GM12873 (cell line): ENCODE data around the gene PROX2.

ENCODE experiments used
- TF ChIP-seq, protein P1 (sequence below): IDR thresholded peaks from 2 replicates; pipeline ENCODE4 v1.5.1; 2012; ENCODE audit warnings: low read depth, mild to moderate bottlenecking, moderate library complexity, low read length, control low read depth; ENCODE audit not compliant: insufficient read depth; ENCODE audit errors: missing control alignments

Gene PROX2

DNA sequence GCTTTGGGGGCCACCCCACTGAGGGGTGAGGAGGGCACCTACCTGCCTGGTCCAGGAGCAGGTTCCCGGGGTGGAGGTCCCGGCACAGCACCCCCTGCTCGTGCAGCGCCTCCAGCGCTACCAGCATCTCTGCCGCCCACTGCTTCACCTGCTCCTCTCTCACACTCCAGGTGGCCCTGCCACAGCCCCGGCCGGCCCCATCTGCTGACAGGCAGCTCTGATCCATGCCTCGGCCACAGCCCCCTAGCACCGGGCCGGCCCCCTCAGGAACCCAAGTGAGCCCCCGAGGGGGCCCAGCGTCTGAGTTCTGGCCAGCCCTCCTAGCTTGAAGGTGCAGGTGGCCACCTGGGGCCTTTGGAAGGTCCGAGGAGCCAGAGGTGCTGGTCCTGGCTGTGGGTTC, 33.6 kb upstream of the PROX2 start:
- TF ChIP-seq, protein P1, sequence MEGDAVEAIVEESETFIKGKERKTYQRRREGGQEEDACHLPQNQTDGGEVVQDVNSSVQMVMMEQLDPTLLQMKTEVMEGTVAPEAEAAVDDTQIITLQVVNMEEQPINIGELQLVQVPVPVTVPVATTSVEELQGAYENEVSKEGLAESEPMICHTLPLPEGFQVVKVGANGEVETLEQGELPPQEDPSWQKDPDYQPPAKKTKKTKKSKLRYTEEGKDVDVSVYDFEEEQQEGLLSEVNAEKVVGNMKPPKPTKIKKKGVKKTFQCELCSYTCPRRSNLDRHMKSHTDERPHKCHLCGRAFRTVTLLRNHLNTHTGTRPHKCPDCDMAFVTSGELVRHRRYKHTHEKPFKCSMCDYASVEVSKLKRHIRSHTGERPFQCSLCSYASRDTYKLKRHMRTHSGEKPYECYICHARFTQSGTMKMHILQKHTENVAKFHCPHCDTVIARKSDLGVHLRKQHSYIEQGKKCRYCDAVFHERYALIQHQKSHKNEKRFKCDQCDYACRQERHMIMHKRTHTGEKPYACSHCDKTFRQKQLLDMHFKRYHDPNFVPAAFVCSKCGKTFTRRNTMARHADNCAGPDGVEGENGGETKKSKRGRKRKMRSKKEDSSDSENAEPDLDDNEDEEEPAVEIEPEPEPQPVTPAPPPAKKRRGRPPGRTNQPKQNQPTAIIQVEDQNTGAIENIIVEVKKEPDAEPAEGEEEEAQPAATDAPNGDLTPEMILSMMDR: no peak

DNA sequence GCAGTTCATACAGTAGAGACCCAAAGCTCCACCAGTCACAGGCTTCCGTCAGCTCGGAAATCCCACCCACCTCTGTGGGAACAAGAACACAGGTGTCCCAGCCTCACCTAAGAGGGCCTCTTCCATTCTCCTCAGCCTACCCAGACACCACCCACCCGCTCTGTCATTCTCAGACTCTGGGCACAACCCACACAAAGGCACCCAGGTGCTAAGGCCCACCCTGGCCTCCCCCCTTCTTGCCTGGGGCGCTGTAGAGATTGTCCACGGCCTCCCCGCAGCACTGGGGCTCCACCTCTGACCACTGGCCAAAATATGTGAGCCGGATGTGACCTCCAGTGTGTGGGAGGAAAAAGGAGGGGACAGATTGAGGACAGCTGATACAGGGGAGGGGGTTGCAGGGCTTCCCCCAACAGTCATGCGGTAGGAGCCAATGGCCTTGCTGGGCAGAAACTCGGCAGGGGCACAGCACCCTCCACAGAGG, 33.0 kb upstream of the PROX2 start:
- TF ChIP-seq, protein P1: no peak

DNA sequence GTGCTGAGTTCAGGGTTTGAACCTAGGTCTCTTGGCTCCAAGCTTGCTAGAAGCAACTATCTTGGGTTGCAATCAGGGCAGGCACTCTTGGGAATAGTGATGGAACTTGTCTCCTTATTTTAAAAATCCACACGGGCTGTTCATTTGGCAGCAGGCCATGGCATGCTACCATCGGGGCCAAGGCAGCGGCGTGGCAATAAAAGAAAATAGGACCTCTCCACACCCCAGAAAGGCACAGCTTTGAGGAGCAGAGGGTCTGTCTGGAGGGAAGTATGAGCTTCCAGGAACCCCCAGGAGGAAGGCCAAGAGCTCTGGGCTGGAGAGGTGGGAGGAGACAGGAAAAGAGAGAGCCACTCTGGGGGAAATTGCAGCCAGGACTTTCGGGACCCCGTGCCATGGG, 31.8 kb upstream of the PROX2 start:
- TF ChIP-seq, protein P1: no peak

DNA sequence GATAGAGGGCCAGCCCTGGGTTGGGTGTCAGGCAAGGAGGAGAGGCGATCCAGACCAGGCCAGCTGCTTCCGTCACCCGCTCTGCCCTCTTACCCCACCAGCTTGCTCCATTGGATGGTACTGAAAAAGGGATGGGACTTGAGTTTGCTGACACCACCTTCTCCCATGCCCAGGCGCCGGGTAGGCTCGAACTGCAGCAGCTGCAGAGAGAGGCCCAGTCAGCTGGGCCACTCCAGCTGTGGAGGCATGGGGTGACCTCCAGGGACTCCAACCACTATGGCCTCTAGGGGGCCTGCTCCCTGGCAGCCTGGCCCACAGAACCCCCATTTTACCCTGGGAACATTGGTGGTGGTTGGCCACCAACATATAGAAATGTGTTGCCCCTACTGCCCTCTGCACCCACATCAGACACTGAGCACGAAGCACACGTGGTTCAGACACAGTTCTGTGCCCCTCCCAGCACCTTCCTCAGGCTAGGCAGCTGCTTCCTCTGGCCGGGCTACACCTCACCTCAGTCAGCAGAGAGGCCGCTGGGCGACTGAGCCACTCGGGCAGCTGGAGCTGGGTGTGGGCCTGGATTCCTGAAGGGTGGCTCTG, 31.1 kb upstream of the PROX2 start:
- TF ChIP-seq, protein P1: peak; percentile 58

DNA sequence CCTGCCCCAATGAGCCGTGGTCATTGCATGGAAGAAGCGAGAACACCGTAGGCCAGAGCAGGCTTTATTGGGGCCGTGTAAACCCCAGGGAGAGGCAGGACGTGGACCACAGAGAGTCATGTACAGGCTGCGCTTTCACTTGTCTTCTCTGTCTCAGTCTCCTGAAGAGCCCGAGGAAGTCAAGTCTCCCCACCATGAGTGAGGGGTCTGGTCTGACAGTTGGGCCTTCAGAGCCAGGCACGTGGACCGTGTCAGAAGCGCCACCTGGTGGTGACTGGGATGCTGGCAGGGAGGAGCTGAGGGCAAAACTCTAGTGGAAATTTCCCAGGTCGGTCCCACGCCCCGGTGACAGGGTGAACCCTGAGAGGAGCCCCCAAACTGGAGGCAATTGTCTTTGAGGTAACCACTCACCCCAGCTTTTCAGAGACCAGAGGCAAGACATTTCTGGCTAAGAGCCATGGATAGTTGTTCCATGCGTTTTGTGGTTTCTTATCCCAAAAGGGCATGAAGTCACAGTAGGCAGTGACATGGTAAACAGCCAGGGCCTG, 29.7 kb upstream of the PROX2 start:
- TF ChIP-seq, protein P1: peak; percentile 96

DNA sequence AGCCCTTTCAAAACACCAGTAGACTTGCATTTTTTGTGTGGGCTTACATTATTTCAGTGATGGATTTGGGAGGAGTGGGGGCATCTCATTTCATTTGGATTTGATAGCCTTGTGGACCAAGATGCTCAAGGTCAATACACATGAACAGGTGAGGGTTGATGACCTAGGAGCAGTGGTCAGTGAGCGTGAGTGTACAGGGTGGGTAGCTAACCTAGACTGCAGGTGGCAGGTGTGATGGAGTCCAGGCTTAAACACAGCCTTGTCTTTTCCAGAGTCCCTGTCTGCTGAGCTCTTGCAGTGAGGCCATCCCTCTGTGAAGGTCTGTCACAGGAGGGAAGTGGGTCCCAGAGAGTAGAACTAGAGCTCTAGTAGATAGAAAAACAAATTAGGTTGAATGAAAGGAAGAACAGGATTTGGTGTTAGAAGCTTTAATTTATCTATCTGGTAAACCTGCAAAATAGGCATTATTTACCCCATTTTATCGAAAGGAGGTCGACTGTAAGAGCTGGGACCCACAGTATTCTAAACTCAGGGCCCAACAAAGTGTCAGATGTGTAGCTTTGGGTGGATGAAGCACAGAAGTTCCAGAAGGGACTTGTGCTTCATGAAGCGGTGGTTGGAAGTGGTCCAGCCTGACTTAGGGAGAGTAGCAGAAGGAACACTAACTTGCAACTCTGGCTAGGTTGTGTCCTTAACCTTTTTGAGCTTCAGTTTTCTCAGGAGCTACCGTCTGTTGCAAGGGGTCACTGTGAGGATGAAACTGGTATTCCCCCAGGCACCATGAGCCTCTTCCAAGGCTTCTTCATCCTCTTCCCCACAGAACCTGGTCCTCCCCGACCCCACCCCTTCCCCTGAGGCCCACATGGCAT, 28.9 kb upstream of the PROX2 start:
- TF ChIP-seq, protein P1: no peak

DNA sequence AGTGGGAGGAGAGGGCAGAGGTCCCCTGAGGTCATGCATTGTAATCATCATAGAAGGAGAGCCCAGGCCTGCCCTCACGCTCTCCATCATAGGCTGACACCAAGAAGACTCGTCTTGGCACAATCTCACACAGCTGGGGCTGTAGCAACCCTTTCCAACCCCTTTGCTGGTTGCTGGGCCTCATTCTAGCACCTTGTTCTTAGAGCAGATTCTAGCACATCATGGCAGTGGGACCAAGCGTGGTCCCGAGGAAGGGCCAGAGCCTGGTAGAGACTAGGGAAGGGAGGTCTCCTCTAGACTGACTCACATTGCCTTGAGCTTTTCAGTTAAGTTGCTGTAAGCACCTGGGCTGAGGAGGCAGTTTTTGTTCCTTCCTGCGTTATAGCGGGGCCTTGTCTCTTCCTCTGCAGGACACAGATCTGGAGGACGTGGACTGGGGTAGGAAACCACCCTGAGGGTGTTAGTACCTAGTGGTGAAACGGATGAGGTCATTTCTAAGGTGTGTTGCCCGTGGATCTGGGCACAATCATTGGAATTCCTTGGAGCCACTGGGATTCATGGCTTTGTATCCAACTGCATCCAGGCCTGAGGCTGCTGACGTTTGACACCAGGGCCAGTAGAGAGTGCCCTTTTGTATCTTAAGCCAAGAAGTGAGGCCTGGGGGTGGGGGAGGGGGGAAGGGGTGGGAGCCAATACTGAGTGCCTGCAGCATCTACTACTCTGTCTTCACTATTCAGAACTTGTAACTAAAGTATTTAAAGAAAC, 27.2 kb upstream of the PROX2 start:
- TF ChIP-seq, protein P1: no peak
